Limb (tissue), 2 donors: ENCODE results near the gene HMX3.

Source experiments
- DNase-seq, 2 donors: peaks; one replicate each; pipeline ENCODE4 v3.0.0-alpha.2; 2016; ENCODE audit errors: extremely low spot score in 2 of 2

HMX3 gene

GRCh38 chr10:123134343-123134914, 1.3 kb upstream of the HMX3 start:
- DNase-seq = no peak

DNA sequence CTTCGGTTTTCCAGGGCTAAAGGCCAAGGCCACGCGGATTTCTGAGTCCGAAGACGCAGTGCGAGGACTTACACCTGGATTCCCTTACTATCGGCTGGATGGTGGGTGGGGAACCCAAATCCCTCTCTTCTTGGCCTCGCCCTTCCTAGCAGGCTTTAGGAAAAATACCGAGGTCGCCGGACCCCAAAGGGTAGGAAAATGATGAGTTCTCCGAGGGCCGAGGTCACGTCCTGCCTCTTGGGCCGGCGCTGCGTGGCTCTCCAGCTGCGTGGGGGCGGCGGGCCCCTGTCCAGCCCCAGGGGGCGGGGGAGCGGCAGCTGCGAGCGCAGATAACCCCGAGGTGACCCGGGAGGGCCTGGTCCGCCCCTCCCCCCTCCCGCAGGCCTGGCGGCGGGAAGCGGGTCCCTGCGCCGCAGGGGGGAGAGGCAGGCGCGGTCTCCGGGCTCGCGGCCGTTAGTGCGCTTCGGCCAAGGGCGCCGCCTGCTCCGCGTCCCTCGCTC, 805 bp upstream of the HMX3 start:
- DNase-seq = peak in 1 of 2 donors; percentile 56

- DNase-seq = peak in 1 of 2 donors; percentile 43
Measured at GRCh38 chr10:123136221-123136805, 543 bp downstream of the HMX3 start.

DNA sequence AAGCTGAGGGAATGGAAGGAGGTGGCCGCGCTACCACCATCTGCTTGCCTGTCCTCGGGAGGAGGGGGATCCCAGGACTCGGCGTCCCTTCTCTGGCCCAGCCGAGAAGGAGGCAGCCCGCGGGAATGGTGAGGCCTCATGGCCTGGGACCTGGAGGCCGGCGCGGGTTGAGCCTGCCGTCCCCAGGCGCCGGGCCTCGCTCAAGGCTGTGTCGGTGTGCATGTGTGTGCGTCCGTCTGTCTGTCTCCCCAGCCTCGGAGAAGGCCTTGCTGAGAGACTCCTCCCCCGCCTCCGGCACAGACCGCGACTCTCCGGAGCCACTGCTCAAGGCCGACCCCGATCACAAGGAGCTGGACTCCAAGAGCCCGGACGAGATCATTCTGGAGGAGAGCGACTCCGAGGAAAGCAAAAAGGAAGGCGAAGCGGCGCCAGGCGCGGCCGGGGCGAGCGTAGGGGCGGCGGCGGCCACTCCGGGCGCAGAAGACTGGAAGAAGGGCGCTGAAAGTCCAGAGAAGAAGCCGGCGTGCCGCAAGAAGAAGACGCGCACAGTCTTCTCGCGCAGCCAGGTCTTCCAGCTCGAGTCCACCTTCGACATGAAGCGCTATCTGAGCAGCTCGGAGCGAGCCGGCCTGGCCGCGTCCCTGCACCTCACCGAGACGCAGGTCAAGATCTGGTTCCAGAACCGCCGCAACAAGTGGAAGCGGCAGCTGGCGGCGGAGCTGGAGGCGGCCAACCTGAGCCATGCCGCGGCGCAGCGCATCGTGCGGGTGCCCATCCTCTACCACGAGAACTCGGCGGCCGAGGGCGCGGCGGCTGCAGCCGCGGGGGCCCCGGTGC, 1.3 kb downstream of the HMX3 start:
- DNase-seq = peak in 1 of 2 donors; percentile 63

- no peak for DNase-seq
Measured at GRCh38 chr10:123139165-123139520, 3.4 kb downstream of the HMX3 start.

- DNase-seq = peak in 1 of 2 donors; percentile 55
Measured at GRCh38 chr10:123139521-123140163, 3.9 kb downstream of the HMX3 start.

DNA sequence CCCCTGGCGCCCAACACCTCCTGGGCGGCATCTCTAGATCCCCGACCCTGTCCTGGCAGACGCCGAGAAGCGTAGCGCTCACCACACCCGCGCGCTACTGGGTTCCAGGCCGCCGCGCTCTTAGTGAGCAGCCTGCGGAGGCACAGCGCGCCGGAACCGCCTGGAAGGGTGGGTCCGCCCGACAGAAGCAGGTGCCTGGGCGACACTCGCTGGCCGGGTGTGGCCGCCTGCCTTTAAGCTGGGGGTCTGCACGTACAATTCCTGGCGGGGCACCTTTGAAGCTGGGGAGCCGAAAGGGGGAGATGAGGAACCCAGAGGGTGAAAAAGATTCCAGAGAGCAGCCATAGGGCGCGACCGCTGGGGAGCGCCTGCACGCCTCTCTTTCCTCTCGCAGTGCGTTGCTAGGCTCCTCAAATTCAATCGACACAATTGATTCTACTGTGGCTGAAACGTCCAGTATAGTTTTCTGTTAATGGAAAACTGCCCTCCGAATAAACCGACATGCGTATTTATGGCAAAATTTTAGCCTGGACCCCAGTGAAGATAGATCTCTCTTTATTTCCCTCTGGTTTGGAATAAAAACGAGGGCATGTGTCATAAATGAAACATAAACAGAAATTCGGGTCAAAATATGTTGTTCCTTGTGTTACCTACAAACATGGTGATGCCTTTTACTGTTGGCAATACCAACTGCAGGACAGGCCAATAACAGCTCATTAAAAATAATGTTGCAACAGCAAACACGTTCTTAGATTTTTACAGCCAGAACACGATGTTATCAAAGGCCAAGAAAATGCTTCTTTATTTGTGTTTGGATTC, 4.6 kb downstream of the HMX3 start:
- peak in 1 of 2 donors; percentile 48 for DNase-seq

GRCh38 chr10:123140983-123141390, 5.2 kb downstream of the HMX3 start:
- no peak for DNase-seq

GRCh38 chr10:123141791-123142700, 6.3 kb downstream of the HMX3 start:
- peak in 1 of 2 donors; percentile 28 for DNase-seq

DNA sequence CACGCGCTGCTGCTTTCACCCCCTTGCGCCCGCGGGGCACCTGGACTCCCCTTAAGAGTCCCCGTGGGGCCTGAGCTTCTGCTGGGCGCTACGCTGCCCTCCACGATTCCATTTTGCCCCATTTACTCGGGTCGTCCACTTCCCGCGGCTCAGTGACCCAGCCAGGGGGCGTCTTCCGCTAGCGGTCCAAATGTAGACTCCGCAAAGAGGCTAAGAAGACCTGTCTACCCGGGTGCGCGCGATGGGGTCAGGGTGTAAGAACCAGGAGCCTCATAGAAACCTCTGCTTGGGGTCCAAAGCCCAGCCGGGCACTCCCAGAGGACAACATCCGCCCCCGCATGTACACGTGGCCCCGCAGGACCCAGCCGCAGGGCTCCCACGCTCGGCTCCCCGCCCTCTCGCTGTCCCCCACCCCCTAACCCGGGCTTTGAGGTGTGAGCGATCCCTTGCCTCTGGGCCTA, 7.0 kb downstream of the HMX3 start:
- DNase-seq = peak in 1 of 2 donors; percentile 38

GRCh38 chr10:123143162-123143824, 7.5 kb downstream of the HMX3 start:
- peak in 1 of 2 donors; percentile 34 for DNase-seq

- DNase-seq = no peak
Measured at GRCh38 chr10:123143825-123144168, 8.0 kb downstream of the HMX3 start.

DNA sequence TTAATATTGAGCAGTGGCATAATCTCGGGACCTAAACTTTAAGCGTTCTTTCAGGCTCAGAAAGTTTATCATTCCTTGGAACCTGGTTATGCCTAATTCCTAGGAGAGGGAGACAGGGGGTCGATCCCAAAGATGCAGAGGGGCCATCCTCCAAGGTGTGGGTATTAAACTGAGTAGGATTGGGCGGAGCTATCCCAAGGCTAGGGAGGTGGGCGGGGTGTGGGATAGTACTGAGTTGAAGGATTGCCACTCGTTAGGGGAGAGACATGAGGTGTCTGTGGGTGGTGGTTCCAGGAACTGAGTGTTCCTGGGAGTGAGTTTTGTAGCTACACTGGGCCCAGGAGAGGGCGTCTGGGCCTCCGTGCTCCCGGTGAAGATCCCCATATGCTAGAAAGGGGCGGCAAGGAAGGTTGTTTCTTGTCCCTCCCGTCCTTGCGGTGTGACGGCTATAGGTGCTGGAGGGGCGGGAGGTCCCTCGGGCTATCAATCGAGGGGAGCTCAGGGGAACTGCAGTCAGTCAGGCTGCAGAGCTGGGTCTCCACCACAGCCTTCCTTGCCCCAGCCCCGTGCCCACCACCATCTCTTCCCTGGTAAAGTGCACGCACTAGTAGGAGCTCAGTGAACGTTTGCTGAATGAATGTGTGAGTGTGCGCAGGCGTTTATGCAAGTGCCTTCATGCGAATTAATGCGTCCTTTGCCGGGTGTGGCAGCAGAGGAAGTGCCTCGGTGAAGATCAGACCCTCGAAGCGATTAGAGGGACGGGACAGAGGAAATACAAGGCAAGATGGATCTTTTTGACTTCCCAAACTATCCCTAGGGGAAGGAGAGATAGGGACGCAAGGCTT, 9.1 kb downstream of the HMX3 start:
- peak in 1 of 2 donors; percentile 40 for DNase-seq

GRCh38 chr10:123145542-123146012, 9.8 kb downstream of the HMX3 start:
- peak in 1 of 2 donors; percentile 34 for DNase-seq

DNA sequence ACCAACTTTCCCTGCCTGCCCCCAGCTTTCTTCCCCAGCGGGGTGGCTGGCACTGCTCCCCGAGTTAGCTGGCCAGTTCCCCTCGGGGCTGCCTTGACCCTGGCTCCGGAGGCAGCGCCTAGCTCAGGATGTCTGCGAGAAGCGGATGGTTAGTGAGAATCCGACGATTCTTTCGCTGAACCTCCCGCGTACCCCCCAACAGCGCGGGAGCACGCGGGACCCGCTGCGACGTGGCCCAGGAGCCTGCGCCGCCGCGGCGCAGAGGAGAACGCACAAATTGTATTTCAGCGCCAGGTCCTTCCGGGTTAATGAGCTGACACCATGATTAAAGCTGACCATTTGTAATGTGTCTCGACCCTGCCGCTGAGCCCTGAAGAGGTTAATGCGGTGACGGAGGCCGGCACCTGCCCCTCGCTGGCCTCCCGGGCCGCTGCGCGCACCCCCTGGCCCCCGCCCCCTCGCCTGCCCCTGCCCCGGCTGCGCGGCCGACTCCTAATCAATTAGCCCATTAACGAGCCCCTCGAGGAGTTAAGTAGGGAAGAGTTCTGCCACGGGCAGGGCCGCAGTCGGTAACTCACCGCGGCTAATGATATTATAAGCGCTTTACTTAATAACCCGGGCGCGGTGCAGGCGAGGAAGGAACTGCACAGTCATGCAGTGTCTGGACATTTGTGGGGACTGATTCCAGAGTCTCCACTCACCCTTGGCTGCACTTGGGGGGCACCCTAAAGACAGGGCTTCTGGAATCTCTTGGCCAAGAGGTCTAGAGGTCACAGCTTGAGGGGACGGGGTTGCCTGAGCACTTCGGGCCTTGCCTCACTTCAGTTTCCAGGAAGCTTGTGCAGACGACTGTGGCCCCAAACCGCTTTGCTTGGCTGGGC, 10.5 kb downstream of the HMX3 start:
- DNase-seq = peak in 1 of 2 donors; percentile 34

DNA sequence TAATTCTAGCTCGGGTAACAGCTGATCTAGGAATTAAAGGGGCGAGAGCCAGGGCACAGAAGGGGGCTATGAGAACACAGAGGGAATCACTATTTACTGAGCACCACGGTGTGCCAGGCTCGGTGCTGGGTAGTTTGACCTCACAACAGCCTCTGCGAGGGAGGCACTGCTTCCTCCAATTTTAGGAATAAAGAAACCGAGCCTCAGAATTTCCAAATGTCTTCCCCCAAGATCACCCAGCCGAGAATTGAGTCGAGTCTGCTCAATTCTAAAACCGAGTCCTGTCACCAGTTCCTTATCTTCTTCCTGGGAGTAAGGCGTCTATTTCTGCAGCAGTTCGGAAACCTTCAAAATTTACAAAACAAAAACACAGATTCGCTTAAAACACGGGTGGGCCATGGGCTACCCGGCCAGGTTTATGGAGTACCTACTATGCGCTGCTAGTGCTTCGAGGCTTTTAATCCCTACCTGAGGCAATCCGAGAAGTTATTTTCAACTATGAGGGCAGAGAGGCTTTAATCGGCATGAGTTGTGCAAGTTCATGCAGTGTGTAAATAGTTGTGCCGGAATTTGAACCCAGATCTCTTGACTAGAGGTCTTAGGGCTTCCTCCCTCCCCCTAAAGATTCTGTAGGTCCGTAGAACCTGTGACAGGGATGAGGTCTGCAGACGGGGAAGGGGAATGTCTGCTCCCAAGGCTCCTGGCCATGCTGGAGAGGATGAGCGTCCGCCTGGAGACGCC, 11.3 kb downstream of the HMX3 start:
- DNase-seq = no peak
